ENCODE measurements around the gene CREM.

GRCh38 chr10:35165811-35166210 lies 39.2 kb downstream of the CREM start:
- TF ChIP-seq CTCF (IDR thresholded peaks at IDR 0.05; ENCODE audit: low read depth, low read length) = no peak
- TF ChIP-seq EZH2phosphoT487 (IDR thresholded peaks at IDR 0.05; ENCODE audit: low read depth) = no peak

Measured in OCI-LY3 (cell line).